Tibial nerve (tissue), 4 donors: Measurements from ENCODE around the gene PPIL4.

Source experiments
- CTCF ChIP-seq, 5 experiments: fragments of 200-600 bp in 3 of 5; fragments of 450-650 bp in 2 of 5; sonication (generic) in 3 of 5; IDR thresholded peaks; one replicate each; pipeline ENCODE4 v1.5.1; 2016 to 2019; ENCODE audit warnings: antibody characterized with exemption in 5 of 5, mild to moderate bottlenecking in 3 of 5, moderate library complexity in 2 of 5
- EP300 ChIP-seq, 2 donors: sonication (generic); formaldehyde crosslinking; IDR thresholded peaks; one replicate each; pipeline ENCODE4 v1.6.1; 2017; ENCODE audit warnings: antibody characterized with exemption in 2 of 2, mild to moderate bottlenecking in 1 of 2
- POLR2A ChIP-seq, 2 donors: fragments of 450-650 bp; IDR thresholded peaks; one replicate each; pipeline ENCODE4 v1.6.1; 2017; ENCODE audit warnings: antibody characterized with exemption in 2 of 2, mild to moderate bottlenecking in 2 of 2, moderate library complexity in 2 of 2

GRCh38 chr6:149480502-149481280, 65.2 kb downstream of the PPIL4 start:
- TF ChIP-seq CTCF (IDR thresholded peaks at IDR 0.05) (no peak), POLR2A (IDR thresholded peaks at IDR 0.05) (no peak), EP300 (IDR thresholded peaks at IDR 0.05) (no peak)
